ENCODE data around the gene JPT2. TPM values are rescaled to one million over a fixed set of nuclear protein-coding genes. Genes with fewer than 3 reads are reported as not detected.

Gene JPT2
- total and polyA plus RNA-seq, 10 donors = 8.2 to 30.5 (median 17.7) TPM

- DNase-seq = no peak
- Histone ChIP-seq H3K4me1 (no peaks in the 10 kb centered on the region), H3K27me3 (replicated peaks in 1 of 7) (no peaks in the 10 kb centered on the region), H3K27ac (no peak overlapping the region), H3K36me3 (peaks cover 7 to 100% (median 71%) of the 10 kb centered on the region in 6 donors), H3K9me3 (no peaks in the 10 kb centered on the region), H3K4me3 (no peak overlapping the region)
- intact Hi-C loops (cut with DNase I; ENCODE audit: low total_unique reads) = no loop called here
- TF ChIP-seq POLR2AphosphoS5 (IDR thresholded peaks at IDR 0.05) (no peak), POLR2A (IDR thresholded peaks at IDR 0.05) (no peak)
- TF ChIP-seq, protein P1, sequence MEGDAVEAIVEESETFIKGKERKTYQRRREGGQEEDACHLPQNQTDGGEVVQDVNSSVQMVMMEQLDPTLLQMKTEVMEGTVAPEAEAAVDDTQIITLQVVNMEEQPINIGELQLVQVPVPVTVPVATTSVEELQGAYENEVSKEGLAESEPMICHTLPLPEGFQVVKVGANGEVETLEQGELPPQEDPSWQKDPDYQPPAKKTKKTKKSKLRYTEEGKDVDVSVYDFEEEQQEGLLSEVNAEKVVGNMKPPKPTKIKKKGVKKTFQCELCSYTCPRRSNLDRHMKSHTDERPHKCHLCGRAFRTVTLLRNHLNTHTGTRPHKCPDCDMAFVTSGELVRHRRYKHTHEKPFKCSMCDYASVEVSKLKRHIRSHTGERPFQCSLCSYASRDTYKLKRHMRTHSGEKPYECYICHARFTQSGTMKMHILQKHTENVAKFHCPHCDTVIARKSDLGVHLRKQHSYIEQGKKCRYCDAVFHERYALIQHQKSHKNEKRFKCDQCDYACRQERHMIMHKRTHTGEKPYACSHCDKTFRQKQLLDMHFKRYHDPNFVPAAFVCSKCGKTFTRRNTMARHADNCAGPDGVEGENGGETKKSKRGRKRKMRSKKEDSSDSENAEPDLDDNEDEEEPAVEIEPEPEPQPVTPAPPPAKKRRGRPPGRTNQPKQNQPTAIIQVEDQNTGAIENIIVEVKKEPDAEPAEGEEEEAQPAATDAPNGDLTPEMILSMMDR (IDR thresholded peaks at IDR 0.05 in 8 of 11, conservative IDR thresholded peaks at IDR 0.05 in 3 of 11) = no peak
Observed at GRCh38 chr16:1691276-1691675, 13.2 kb downstream of the JPT2 start.

DNA sequence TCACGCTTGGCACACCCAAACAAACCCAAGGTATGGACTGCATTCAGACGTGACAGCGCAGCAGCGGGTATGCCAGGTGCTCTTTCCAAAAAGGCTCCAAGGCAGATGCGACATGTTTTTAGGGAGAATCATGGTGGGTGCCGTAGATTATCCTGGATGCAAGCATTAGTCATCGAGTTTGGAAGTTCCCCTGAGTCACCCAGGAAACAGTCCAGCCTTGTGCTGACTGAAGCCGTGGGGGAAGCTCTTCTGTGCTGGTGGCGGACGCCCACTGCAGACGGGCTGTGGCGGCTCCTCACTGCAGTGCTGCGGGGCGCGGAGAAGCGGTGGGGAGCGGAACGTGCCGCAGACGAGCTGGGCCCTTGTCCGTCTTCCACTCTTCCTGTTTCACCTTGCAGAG, 13.9 kb downstream of the JPT2 start:
- H3K27ac ChIP-seq = no peak overlapping the region
- H3K27me3 ChIP-seq (replicated peaks in 1 of 7) = no peaks in the 10 kb centered on the region
- H3K36me3 ChIP-seq = peaks cover 7 to 100% (median 68%) of the 10 kb centered on the region in 6 donors
- H3K4me1 ChIP-seq = no peaks in the 10 kb centered on the region
- H3K4me3 ChIP-seq = no peak overlapping the region
- DNase-seq = no peak
- TF ChIP-seq POLR2A (IDR thresholded peaks at IDR 0.05) = no peak
- peak in 1 of 3 donors; percentile 30 for TF ChIP-seq POLR2AphosphoS5 (IDR thresholded peaks at IDR 0.05)
- TF ChIP-seq, protein P1 (IDR thresholded peaks at IDR 0.05 in 8 of 11, conservative IDR thresholded peaks at IDR 0.05 in 3 of 11) = no peak
- no peaks in the 10 kb centered on the region for H3K9me3 ChIP-seq
- intact Hi-C loops (cut with DNase I; ENCODE audit: low total_unique reads) = no loop called here
- 92 to 97% (median 93%) methylated on average over 18 to 21 of the region's 21 CpGs for WGBS, 5 donors

GRCh38 chr16:1696863-1697262, 18.8 kb downstream of the JPT2 start:
- TF ChIP-seq POLR2A (IDR thresholded peaks at IDR 0.05) (no peak), POLR2AphosphoS5 (IDR thresholded peaks at IDR 0.05) (no peak)
- TF ChIP-seq, protein P1 (IDR thresholded peaks at IDR 0.05 in 8 of 11, conservative IDR thresholded peaks at IDR 0.05 in 3 of 11) = no peak
- Histone ChIP-seq H3K9me3 (no peaks in the 10 kb centered on the region), H3K36me3 (peaks cover 2 to 100% (median 66%) of the 10 kb centered on the region in 6 donors), H3K27ac (no peak overlapping the region), H3K4me1 (no peaks in the 10 kb centered on the region), H3K4me3 (no peak overlapping the region), H3K27me3 (replicated peaks in 1 of 7) (no peaks in the 10 kb centered on the region)
- no peak for DNase-seq
- WGBS, 5 donors = 96 to 99% (median 97%) methylated on average over 5 of the region's 5 CpGs
- intact Hi-C loops (cut with DNase I; ENCODE audit: low total_unique reads) = no loop called here

GRCh38 chr16:1698680-1699079, 20.6 kb downstream of the JPT2 start:
- Histone ChIP-seq H3K4me3 (no peak overlapping the region), H3K4me1 (no peaks in the 10 kb centered on the region), H3K9me3 (no peaks in the 10 kb centered on the region), H3K36me3 (peaks cover 0 to 90% (median 54%) of the 10 kb centered on the region in 6 donors), H3K27me3 (replicated peaks in 1 of 7) (no peaks in the 10 kb centered on the region), H3K27ac (no peak overlapping the region)
- 94 to 97% (median 96%) methylated on average over 8 to 10 of the region's 10 CpGs for WGBS, 5 donors
- intact Hi-C loops (cut with DNase I; ENCODE audit: low total_unique reads) = no loop called here
- TF ChIP-seq POLR2AphosphoS5 (IDR thresholded peaks at IDR 0.05) = no peak
- no peak for TF ChIP-seq POLR2A (IDR thresholded peaks at IDR 0.05)
- peak; percentile 60 for DNase-seq

GRCh38 chr16:1700246-1700645, 22.2 kb downstream of the JPT2 start:
- Histone ChIP-seq H3K4me1 (peaks cover 3 to 11% (median 6%) of the 10 kb centered on the region in 6 donors), H3K27ac (no peak overlapping the region), H3K27me3 (replicated peaks in 1 of 7) (no peaks in the 10 kb centered on the region), H3K9me3 (no peaks in the 10 kb centered on the region), H3K4me3 (no peak overlapping the region), H3K36me3 (peaks cover 0 to 75% (median 46%) of the 10 kb centered on the region in 6 donors)
- WGBS, 5 donors = 92 to 100% (median 94%) methylated on average over 2 to 3 of the region's 3 CpGs
- intact Hi-C loops (cut with DNase I; ENCODE audit: low total_unique reads) = no loop called here
- DNase-seq = peak; percentile 57
- TF ChIP-seq, protein P1 (IDR thresholded peaks at IDR 0.05 in 8 of 11, conservative IDR thresholded peaks at IDR 0.05 in 3 of 11) = no peak
- TF ChIP-seq POLR2AphosphoS5 (IDR thresholded peaks at IDR 0.05) = no peak
- TF ChIP-seq POLR2A (IDR thresholded peaks at IDR 0.05) = no peak
